Uterus (tissue), 4 donors: ENCODE measurements around the gene AGBL5. TPM values are rescaled to one million over a fixed set of nuclear protein-coding genes. Genes with fewer than 3 reads are reported as not detected.

Experiments
- DNase-seq, 2 donors: peaks; one replicate each; pipeline ENCODE4 v3.0.0-alpha.2; 2019 to 2020
- H3K27ac ChIP-seq, 2 donors: fragments of 200-600 bp; sonication (generic); 1 replicate in 1 of 2; 2 replicates in 1 of 2; pipeline ENCODE4 v1.5.1; 2016 to 2018
- H3K27me3 ChIP-seq, 2 donors: fragments of 200-600 bp; sonication (generic); one replicate each; pipeline ENCODE4 v1.5.1; 2018 to 2019; ENCODE audit warnings: control low read depth in 1 of 2
- H3K36me3 ChIP-seq, 2 donors: fragments of 200-600 bp; sonication (generic); one replicate each; pipeline ENCODE4 v1.5.1; 2019; ENCODE audit warnings: control low read depth in 1 of 2
- H3K4me1 ChIP-seq, 2 donors: fragments of 200-600 bp; sonication (generic); one replicate each; pipeline ENCODE4 v1.5.1; 2018 to 2019; ENCODE audit warnings: control low read depth in 1 of 2
- H3K4me3 ChIP-seq, 2 donors: fragments of 200-600 bp; sonication (generic); 1 replicate in 1 of 2; 2 replicates in 1 of 2; pipeline ENCODE4 v1.5.1; 2018 to 2019; ENCODE audit warnings: mild to moderate bottlenecking in 1 of 2
- H3K9me3 ChIP-seq, 2 donors: fragments of 200-600 bp; sonication (generic); one replicate each; pipeline ENCODE4 v1.5.1; 2019; ENCODE audit warnings: control low read depth in 1 of 2
- CTCF ChIP-seq, 4 experiments: fragments of 200-600 bp in 2 of 4; fragments of 450-650 bp in 2 of 4; sonication (generic) in 2 of 4; IDR thresholded peaks; one replicate each; pipeline ENCODE4 v1.5.1; 2016 to 2019; ENCODE audit warnings: antibody characterized with exemption in 4 of 4, mild to moderate bottlenecking in 2 of 4, moderate library complexity in 1 of 4
- POLR2A ChIP-seq, 2 donors: fragments of 450-650 bp; IDR thresholded peaks; one replicate each; pipeline ENCODE4 v1.6.1; 2016; ENCODE audit warnings: antibody characterized with exemption in 2 of 2, mild to moderate bottlenecking in 1 of 2, moderate library complexity in 1 of 2
- intact Hi-C: fragments of 100-400 bp; cut with DNase I; formaldehyde crosslinking; loops from one replicate; pipeline ENCODE4 v1.15.1; 2023; ENCODE audit warnings: low total_unique reads
- total RNA-seq, 4 donors: library from RNA; depleted of rRNA in 3 of 4; stranded (reverse); fragments of >200 nt in 3 of 4; gene quantifications; one replicate each; pipeline versions ENCODE4 v1.1.0 to v1.2.4, GENCODE V29; 2014 to 2023
- donor health status: DM: yes; HTN: yes; CAD: no.

Gene AGBL5
- total RNA-seq, 4 donors from 2014 or later, result 0.77 to 26.2 (median 10.8) TPM

GRCh38 chr2:27077231-27077630 lies 25.8 kb downstream of the AGBL5 start:
- H3K27me3 ChIP-seq, result no peaks in the 10 kb centered on the region
- TF ChIP-seq POLR2A (IDR thresholded peaks at IDR 0.05) (no peak), CTCF (IDR thresholded peaks at IDR 0.05) (no peak)
- no peak overlapping the region for H3K4me3 ChIP-seq
- H3K27ac ChIP-seq, result peak overlapping the region; percentile 92 to 98
- H3K36me3 ChIP-seq, result no peaks in the 10 kb centered on the region
- H3K4me1 ChIP-seq, result peaks cover 5 to 9% of the 10 kb centered on the region in 2 donors
- no peaks in the 10 kb centered on the region for H3K9me3 ChIP-seq
- intact Hi-C loops, result no loop called here
- no peak for DNase-seq

DNA sequence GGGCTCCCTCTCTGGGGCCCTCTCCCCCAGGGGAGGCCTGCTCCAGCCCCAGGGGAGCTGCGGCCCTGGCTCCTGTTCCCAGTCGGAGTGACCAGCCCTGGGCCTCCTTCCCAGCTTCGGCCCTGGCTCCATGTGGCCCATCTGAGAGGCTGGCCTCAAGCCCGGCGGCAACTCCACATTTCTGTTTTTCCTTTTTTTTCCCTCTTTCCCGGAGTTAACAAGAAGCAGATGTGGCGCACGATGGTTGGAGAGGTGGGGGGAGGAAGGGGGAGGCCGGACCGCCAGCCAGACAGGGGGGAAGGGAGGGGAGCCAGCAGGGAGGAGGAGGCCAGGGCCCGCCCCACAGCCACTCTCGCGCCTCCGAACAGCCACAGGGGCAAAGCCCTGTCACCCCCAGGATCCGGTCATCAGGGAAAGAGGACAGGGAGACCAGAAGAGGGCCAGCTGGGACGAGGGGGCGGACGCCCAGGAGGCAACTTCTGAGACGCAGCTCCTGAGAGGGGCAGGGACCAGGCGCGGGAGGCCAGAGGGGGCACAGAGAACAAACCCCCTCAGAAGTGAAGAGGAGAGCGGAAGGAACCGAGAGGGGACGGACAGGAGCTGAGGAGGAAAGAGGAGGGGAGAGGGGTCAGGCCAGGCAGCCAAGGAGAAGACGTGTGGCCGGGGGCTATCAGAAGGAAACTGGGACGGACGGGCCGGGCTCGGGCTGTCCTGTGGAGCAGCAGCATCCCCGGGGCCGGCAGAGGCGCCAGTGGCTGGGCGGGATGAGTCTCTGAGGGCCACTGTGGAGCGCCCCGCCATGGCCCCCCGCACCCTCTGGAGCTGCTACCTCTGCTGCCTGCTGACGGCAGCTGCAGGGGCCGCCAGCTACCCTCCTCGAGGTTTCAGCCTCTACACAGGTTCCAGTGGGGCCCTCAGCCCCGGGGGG lies 27.1 kb downstream of the AGBL5 start, which contains the start of gene EMILIN1:
Gene EMILIN1, plus strand, starts transcription at position 349 of the 928 bp plus-strand sequence. Its CDS starts 451 bp downstream, at position 800.
- Histone ChIP-seq H3K9me3 (no peaks in the 10 kb centered on the region), H3K4me1 (peaks cover 5 to 14% of the 10 kb centered on the region in 2 donors), H3K27me3 (no peaks in the 10 kb centered on the region), H3K27ac (peak within 1 kb of the TSS; percentile 92 to 98), H3K4me3 (peak within 1 kb of the TSS; percentile 52 to 84), H3K36me3 (no peaks in the 10 kb centered on the region)
- intact Hi-C loops, result loop anchor here (2.0 kb wide), 1 partner anchor 28 kb away; the partner anchor contains the start of gene AGBL5
- peak in 1 of 4 experiments; percentile 17 for TF ChIP-seq CTCF (IDR thresholded peaks at IDR 0.05)
- peak; percentile 41 to 70 for TF ChIP-seq POLR2A (IDR thresholded peaks at IDR 0.05)
- DNase-seq, result peak; percentile 93 to 96

DNA sequence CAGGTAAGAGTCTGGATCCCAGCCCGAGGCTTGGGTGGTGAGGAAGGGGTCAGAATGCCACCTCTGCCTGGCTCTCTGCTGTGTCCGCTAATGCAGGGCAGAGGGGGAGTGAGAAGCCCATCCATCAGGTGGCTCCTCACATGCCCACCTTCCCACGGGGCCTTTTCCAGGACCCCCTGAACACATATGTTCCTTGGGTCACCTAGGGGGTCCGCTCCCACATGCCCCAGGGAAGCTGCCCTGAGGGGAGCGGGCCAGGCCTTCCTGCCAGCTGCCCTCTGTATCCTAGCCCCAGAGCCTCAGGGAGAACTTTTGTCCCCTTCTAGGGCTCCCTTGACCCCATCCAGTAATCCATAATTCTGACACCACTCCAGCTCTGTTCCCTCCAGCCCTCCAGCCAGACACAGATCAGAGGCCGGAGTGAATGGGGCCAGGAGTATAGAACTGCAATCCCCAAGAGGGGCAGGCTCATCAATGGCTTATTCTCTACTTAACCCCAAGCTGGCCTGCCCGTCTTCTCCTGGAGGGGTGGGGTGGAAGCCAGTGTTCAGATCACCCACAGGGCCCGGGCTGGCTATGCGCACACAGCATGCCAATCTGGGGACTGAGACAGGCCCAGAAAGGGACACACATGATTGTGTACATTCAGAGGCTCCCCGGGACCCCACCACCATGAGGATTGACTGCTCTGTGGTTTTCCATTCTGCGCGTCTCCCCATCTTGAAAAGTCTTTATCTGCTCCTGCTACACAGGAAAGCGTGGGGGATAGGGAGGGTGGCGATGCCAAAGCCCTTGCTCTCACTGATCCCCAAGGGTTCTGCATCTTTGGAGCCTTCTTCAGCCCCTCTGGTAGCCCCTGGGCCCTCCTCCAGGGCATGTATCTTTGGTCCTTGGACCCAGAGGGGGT lies 28.0 kb downstream of the AGBL5 start:
- no peaks in the 10 kb centered on the region for H3K36me3 ChIP-seq
- intact Hi-C loops, result loop anchor here (2.0 kb wide), 1 partner anchor 29 kb away; the partner anchor contains the start of gene AGBL5
- no peak for TF ChIP-seq POLR2A (IDR thresholded peaks at IDR 0.05)
- H3K4me3 ChIP-seq, result peak overlapping the region; percentile 52 to 84
- H3K4me1 ChIP-seq, result peaks cover 5 to 14% of the 10 kb centered on the region in 2 donors
- H3K27ac ChIP-seq, result peak overlapping the region; percentile 92 to 98
- no peak for DNase-seq
- H3K27me3 ChIP-seq, result no peaks in the 10 kb centered on the region
- no peaks in the 10 kb centered on the region for H3K9me3 ChIP-seq

DNA sequence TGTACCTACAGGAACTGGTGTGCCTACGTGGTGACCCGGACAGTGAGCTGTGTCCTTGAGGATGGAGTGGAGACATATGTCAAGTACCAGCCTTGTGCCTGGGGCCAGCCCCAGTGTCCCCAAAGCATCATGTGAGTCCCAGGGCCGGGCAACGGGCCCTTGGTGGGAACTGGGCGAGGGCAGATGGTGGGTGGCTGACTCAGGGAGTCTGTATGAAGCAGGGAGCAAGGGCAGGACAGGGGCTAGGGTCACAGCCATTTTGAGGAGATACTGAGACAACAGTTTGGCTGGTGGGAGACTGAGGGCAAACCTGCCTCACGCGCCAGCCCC lies 28.6 kb downstream of the AGBL5 start:
- Histone ChIP-seq H3K9me3 (no peaks in the 10 kb centered on the region), H3K36me3 (no peaks in the 10 kb centered on the region), H3K27me3 (no peaks in the 10 kb centered on the region), H3K4me1 (peaks cover 5 to 16% of the 10 kb centered on the region in 2 donors), H3K27ac (peak overlapping the region; percentile 92 to 98), H3K4me3 (peak overlapping the region; percentile 52 to 84)
- TF ChIP-seq POLR2A (IDR thresholded peaks at IDR 0.05) (no peak), CTCF (IDR thresholded peaks at IDR 0.05) (no peak)
- no peak for DNase-seq
- intact Hi-C loops, result no loop called here

DNA sequence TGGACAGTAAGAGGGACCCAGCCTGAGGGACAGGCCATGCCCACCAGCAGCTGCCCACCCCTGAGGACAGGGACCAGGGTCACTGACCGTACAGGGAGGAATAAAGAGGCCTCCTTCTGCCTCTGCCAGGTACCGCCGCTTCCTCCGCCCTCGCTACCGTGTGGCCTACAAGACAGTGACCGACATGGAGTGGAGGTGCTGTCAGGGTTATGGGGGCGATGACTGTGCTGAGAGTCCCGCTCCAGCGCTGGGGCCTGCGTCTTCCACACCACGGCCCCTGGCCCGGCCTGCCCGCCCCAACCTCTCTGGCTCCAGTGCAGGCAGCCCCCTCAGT lies 29.1 kb downstream of the AGBL5 start:
- no peaks in the 10 kb centered on the region for H3K9me3 ChIP-seq
- DNase-seq, result peak in 1 of 2 donors; percentile 39
- H3K4me1 ChIP-seq, result peaks cover 5 to 15% of the 10 kb centered on the region in 2 donors
- no peaks in the 10 kb centered on the region for H3K36me3 ChIP-seq
- H3K4me3 ChIP-seq, result peak overlapping the region; percentile 52 to 84
- H3K27me3 ChIP-seq, result no peaks in the 10 kb centered on the region
- intact Hi-C loops, result no loop called here
- peak overlapping the region; percentile 92 to 98 for H3K27ac ChIP-seq
- no peak for TF ChIP-seq CTCF (IDR thresholded peaks at IDR 0.05)
- TF ChIP-seq POLR2A (IDR thresholded peaks at IDR 0.05), result no peak
